ENCODE results near the gene ADAMTS13. TPM values are rescaled to one million over a fixed set of nuclear protein-coding genes. Genes with fewer than 3 reads are reported as not detected.

Gene ADAMTS13
- total RNA-seq, 3 donors from 2014 or later (not counting 1 experiment from before 2014, with no cell fraction given): 2.3 to 3.0 (median 2.8) TPM

DNA sequence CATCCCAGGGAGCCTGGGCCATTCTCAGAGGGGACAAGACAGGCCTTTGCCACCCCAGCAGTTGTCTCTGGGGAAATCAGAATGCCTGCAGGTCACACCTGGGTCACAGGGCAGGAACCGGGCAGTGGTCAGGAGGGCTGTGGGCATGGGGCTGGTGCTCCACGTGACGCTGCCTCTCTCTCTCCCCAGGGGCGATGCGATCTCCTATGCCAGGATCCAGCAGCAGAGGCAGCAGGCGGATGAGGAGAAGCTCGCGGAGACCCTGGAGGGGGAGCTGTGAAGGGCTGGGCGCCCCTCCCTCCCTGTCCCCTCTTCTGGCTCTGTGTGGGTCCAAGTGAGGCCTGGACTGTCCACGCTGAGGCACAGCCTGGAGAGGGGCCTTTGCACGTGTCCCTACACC, 46.2 kb downstream of the ADAMTS13 start:
- 93% methylated on average over 11 of the region's 11 CpGs for WGBS (ENCODE audit: insufficient coverage)
- Histone ChIP-seq H3K4me3 (ENCODE audit: low read length) (no peak overlapping the region), H3K36me3 (ENCODE audit: control insufficient read depth, insufficient read depth, low read length) (no peaks in the 10 kb centered on the region), H3K27ac (ENCODE audit: low read length) (no peak overlapping the region), H3K4me1 (ENCODE audit: control insufficient read depth, insufficient read depth, low read length) (peaks cover 2% of the 10 kb centered on the region), H3K27me3 (ENCODE audit: control insufficient read depth, insufficient read depth, low read length) (no peaks in the 10 kb centered on the region), H3K9me3 (ENCODE audit: control insufficient read depth, insufficient read depth, low read length) (no peaks in the 10 kb centered on the region)
- Mint-ChIP-seq H3K9me3 (no peaks in the 10 kb centered on the region), H3K4me3 (no peak overlapping the region), H3K27me3 (ENCODE audit: low read depth in 2 of 2) (no peaks in the 10 kb centered on the region), H3K27ac (no peak overlapping the region), H3K4me1 (no peaks in the 10 kb centered on the region), H3K36me3 (no peaks in the 10 kb centered on the region)
- no peak for ATAC-seq
- intact Hi-C loops (cut with micrococcal nuclease): no loop called here
- TF ChIP-seq, protein P1, sequence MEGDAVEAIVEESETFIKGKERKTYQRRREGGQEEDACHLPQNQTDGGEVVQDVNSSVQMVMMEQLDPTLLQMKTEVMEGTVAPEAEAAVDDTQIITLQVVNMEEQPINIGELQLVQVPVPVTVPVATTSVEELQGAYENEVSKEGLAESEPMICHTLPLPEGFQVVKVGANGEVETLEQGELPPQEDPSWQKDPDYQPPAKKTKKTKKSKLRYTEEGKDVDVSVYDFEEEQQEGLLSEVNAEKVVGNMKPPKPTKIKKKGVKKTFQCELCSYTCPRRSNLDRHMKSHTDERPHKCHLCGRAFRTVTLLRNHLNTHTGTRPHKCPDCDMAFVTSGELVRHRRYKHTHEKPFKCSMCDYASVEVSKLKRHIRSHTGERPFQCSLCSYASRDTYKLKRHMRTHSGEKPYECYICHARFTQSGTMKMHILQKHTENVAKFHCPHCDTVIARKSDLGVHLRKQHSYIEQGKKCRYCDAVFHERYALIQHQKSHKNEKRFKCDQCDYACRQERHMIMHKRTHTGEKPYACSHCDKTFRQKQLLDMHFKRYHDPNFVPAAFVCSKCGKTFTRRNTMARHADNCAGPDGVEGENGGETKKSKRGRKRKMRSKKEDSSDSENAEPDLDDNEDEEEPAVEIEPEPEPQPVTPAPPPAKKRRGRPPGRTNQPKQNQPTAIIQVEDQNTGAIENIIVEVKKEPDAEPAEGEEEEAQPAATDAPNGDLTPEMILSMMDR (IDR thresholded peaks at IDR 0.05): no peak
- no peak for DNase-seq

DNA sequence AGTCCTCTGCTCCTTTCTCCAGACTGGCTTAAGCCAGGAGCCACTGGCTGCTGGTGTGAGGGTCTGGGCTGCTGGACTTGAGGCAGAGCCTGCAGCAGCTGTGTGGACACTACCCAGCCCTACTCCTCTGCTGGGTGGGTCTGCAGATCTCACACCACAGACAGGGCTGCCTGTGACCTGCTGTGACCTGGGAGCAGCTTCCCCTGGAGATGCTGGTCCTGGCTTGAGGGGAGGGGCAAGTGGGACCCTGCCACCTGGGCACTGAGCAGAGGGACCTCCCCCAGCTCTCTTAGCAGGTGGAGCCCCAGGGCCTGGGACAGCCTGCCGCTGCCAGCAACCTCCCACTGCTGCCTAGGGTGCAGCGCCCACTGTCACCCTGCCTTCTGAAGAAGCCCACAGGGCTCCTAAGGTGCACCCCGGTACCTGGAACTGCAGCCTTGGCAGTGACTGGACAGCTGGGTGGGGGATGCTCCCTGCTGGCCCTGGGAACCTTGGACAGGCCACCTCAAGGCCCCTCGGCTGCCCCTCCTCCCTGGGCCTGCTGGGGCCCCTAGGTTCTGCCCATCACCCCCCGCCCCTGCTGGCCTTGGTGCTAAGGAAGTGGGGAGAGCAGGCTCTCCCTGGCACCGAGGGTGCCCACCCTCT, 46.7 kb downstream of the ADAMTS13 start:
- TF ChIP-seq, protein P1 (IDR thresholded peaks at IDR 0.05): no peak
- no peaks in the 10 kb centered on the region for H3K9me3 Mint-ChIP-seq
- ATAC-seq (no peak), DNase-seq (no peak)
- H3K4me1 Mint-ChIP-seq: no peaks in the 10 kb centered on the region
- H3K36me3 ChIP-seq (ENCODE audit: control insufficient read depth, insufficient read depth, low read length): no peaks in the 10 kb centered on the region
- H3K36me3 Mint-ChIP-seq: no peaks in the 10 kb centered on the region
- H3K27me3 ChIP-seq (ENCODE audit: control insufficient read depth, insufficient read depth, low read length): no peaks in the 10 kb centered on the region
- WGBS (ENCODE audit: insufficient coverage): 85% methylated on average over 6 of the region's 6 CpGs
- H3K27ac ChIP-seq (ENCODE audit: low read length): no peak overlapping the region
- H3K27ac Mint-ChIP-seq: no peak overlapping the region
- H3K4me1 ChIP-seq (ENCODE audit: control insufficient read depth, insufficient read depth, low read length): peaks cover 3% of the 10 kb centered on the region
- H3K27me3 Mint-ChIP-seq (ENCODE audit: low read depth in 2 of 2): no peaks in the 10 kb centered on the region
- no peaks in the 10 kb centered on the region for H3K9me3 ChIP-seq (ENCODE audit: control insufficient read depth, insufficient read depth, low read length)
- H3K4me3 Mint-ChIP-seq: no peak overlapping the region
- intact Hi-C loops (cut with micrococcal nuclease): no loop called here
- H3K4me3 ChIP-seq (ENCODE audit: low read length): no peak overlapping the region

DNA sequence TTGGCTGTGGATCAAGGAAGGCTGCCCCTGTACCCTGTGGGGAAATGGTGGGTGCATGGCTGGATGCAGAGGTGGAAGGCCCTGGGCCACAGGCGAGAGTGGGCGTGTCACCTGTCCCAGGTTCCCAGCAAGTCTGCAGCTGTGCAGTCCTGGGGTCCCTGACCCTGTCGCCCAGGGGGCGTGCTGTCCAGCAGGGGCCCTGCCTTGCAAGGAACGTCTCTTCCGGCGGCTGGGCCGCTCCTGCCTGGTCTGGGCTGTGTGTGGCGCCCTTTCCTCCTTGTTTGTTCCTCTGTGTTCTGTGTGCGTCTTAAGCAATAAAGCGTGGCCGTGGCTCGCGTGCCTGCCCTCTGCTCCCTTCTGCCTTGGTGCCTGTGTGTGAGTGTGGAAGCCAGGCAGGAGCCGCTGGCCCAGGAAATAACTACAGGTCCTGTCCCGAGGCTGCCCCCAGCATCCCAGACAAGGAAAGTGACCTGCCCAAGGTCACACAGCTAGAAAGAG, 48.3 kb downstream of the ADAMTS13 start:
- Mint-ChIP-seq H3K9me3 (no peaks in the 10 kb centered on the region), H3K27me3 (ENCODE audit: low read depth in 2 of 2) (no peaks in the 10 kb centered on the region), H3K36me3 (no peaks in the 10 kb centered on the region), H3K4me1 (no peaks in the 10 kb centered on the region), H3K4me3 (no peak overlapping the region), H3K27ac (no peak overlapping the region)
- TF ChIP-seq, protein P1 (IDR thresholded peaks at IDR 0.05): no peak
- intact Hi-C loops (cut with micrococcal nuclease): no loop called here
- Histone ChIP-seq H3K4me3 (ENCODE audit: low read length) (no peak overlapping the region), H3K9me3 (ENCODE audit: control insufficient read depth, insufficient read depth, low read length) (no peaks in the 10 kb centered on the region), H3K27ac (ENCODE audit: low read length) (no peak overlapping the region), H3K36me3 (ENCODE audit: control insufficient read depth, insufficient read depth, low read length) (no peaks in the 10 kb centered on the region), H3K4me1 (ENCODE audit: control insufficient read depth, insufficient read depth, low read length) (peaks cover 18% of the 10 kb centered on the region), H3K27me3 (ENCODE audit: control insufficient read depth, insufficient read depth, low read length) (no peaks in the 10 kb centered on the region)
- ATAC-seq: no peak
- WGBS (ENCODE audit: insufficient coverage): 92% methylated on average over 16 of the region's 16 CpGs
- no peak for DNase-seq

DNA sequence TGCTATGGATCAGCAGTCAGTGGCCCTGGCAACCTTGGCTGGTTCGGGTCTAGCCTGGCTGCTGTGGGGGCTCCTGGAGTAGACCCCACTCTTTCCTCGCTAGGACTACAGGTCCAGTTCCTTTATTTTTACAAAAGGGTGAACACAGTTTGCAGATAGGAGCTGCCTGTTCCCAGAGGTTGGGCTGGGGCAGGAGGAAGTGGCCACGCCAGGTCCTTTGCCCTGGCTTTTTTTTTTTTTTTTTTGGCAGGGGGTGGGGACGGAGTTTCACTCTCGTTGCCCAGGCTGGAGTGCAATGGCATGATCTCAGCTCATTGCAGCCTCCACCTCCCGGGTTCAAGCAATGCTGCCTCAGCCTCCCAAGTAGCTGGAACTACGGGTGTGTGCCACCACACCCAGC, 48.8 kb downstream of the ADAMTS13 start:
- no peaks in the 10 kb centered on the region for H3K9me3 ChIP-seq (ENCODE audit: control insufficient read depth, insufficient read depth, low read length)
- H3K36me3 ChIP-seq (ENCODE audit: control insufficient read depth, insufficient read depth, low read length): no peaks in the 10 kb centered on the region
- H3K4me1 ChIP-seq (ENCODE audit: control insufficient read depth, insufficient read depth, low read length): peaks cover 23% of the 10 kb centered on the region
- H3K27me3 ChIP-seq (ENCODE audit: control insufficient read depth, insufficient read depth, low read length): no peaks in the 10 kb centered on the region
- ATAC-seq (no peak), DNase-seq (no peak)
- no peaks in the 10 kb centered on the region for H3K4me1 Mint-ChIP-seq
- no peak overlapping the region for H3K4me3 Mint-ChIP-seq
- no peaks in the 10 kb centered on the region for H3K27me3 Mint-ChIP-seq (ENCODE audit: low read depth in 2 of 2)
- WGBS (ENCODE audit: insufficient coverage): 90% methylated on average over 7 of the region's 7 CpGs
- no peak overlapping the region for H3K27ac ChIP-seq (ENCODE audit: low read length)
- no peaks in the 10 kb centered on the region for H3K9me3 Mint-ChIP-seq
- TF ChIP-seq, protein P1 (IDR thresholded peaks at IDR 0.05): no peak
- H3K4me3 ChIP-seq (ENCODE audit: low read length): no peak overlapping the region
- no peaks in the 10 kb centered on the region for H3K36me3 Mint-ChIP-seq
- H3K27ac Mint-ChIP-seq: no peak overlapping the region
- intact Hi-C loops (cut with micrococcal nuclease): no loop called here

Data from natural killer cell (primary cell).